Neural progenitor cell (in vitro differentiated cells): ENCODE data around the gene COL23A1.
"Not testable (repeated sequence)": the region's sequence is repeated elsewhere in the genome, so short reads cannot be mapped to it uniquely, and the experiment has no call there.

ENCODE experiments used
- EZH2phosphoT487 ChIP-seq: fragments of 200-600 bp; sonication (generic); IDR thresholded peaks from 2 replicates; pipeline ENCODE4 v1.6.1; 2017; ENCODE audit warnings: antibody characterized with exemption
- TF ChIP-seq, protein P1 (sequence below): fragments of 200-600 bp; sonication (generic); IDR thresholded peaks from 2 replicates; pipeline ENCODE4 v1.5.1; 2017; ENCODE audit warnings: antibody characterized with exemption, mild to moderate bottlenecking

DNA sequence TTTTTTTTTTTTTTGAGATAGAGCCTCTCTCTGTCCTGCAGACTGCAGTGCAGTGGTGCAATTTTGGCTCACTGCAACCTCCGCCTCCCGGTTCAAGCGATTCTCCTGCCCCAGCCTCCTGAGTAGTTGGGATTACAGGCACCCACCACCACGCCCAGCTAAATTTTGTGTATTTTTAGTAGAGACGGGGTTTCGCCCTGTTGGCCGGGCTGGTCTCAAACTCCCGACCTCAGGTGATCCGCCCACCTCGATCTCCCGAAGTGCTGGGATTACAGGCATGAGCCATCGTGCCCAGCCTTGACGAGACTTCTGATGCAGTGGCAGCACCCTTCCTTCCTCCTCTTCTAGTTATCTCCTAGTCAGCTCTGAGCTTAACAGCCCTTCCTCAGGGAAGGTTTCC, 361.1 kb downstream of the COL23A1 start:
- TF ChIP-seq, protein P1, sequence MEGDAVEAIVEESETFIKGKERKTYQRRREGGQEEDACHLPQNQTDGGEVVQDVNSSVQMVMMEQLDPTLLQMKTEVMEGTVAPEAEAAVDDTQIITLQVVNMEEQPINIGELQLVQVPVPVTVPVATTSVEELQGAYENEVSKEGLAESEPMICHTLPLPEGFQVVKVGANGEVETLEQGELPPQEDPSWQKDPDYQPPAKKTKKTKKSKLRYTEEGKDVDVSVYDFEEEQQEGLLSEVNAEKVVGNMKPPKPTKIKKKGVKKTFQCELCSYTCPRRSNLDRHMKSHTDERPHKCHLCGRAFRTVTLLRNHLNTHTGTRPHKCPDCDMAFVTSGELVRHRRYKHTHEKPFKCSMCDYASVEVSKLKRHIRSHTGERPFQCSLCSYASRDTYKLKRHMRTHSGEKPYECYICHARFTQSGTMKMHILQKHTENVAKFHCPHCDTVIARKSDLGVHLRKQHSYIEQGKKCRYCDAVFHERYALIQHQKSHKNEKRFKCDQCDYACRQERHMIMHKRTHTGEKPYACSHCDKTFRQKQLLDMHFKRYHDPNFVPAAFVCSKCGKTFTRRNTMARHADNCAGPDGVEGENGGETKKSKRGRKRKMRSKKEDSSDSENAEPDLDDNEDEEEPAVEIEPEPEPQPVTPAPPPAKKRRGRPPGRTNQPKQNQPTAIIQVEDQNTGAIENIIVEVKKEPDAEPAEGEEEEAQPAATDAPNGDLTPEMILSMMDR, result not testable (repeated sequence)
- not testable (repeated sequence) for TF ChIP-seq EZH2phosphoT487
